ENCODE measurements around the gene NSMCE1. TPM values are rescaled to one million over a fixed set of nuclear protein-coding genes. Genes with fewer than 3 reads are reported as not detected.

The NSMCE1 gene
- total RNA-seq, 1 experiment from 2014 or later: 37.0 TPM

DNA sequence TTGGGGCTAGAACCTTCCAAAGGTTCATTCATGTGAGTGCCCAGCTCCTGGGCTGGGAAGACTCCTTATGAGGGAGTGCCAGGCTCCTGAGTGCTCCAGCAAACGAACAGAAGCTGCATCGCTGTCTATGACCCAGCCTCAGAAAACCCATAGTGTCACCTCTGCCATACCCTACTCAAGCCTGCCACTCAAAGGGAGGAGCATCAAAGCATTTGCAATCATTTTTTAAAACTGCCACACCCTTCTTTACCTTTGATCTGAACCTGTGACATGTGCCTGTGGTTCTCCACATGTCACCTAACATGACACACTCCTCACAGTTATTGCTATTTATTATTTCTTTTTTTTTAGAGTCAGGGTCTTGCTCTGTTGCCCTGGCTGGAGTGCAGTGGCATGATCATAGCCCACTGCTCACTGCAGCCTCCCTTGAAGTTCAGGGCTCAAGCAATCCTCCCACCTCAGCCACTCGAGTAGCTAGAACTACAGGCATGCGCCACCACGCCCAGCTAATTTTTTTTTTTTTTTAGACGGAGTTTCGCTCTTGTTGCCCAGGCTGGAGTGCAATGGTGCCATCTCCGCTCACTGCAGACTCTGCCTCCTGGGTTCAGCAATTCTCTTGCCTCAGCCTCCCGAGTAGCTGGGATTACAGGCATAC, 72.5 kb downstream of the NSMCE1 start:
- no peak for TF ChIP-seq CTCF (IDR thresholded peaks at IDR 0.05; ENCODE audit: insufficient read depth in 1 of 2, low read depth in 1 of 2, low read length in 1 of 2, severe bottlenecking in 1 of 2, unreplicated experiment in 1 of 2)
- H3K4me1 ChIP-seq: peaks cover 4% of the 10 kb centered on the region; the same call in 1 of the 2 replicates
- no peak overlapping the region for H3K27ac Mint-ChIP-seq (ENCODE audit: unreplicated experiment)
- H3K27me3 ChIP-seq (replicated peaks; ENCODE audit: control insufficient read depth, insufficient read depth, low read length): no peaks in the 10 kb centered on the region
- no peaks in the 10 kb centered on the region for H3K9me3 ChIP-seq
- H3K36me3 ChIP-seq (ENCODE audit: control insufficient read depth, insufficient read depth, low read length): no peaks in the 10 kb centered on the region
- H3K4me3 ChIP-seq (ENCODE audit: low read depth, low read length): no peak overlapping the region
- POLR2A ChIA-PET: no interaction called here
- no peak for DNase-seq
- intact Hi-C loops (cut with micrococcal nuclease; ENCODE audit: unreplicated experiment): no loop called here
- H3K4me3 Mint-ChIP-seq (ENCODE audit: unreplicated experiment): no peak overlapping the region
- H3K36me3 Mint-ChIP-seq (ENCODE audit: insufficient read depth, unreplicated experiment): no peaks in the 10 kb centered on the region
- BruUV-seq (replicated peaks): no TSS peak
- H3K9me3 Mint-ChIP-seq (ENCODE audit: unreplicated experiment): no peaks in the 10 kb centered on the region
- peaks cover 3% of the 10 kb centered on the region for H3K27me3 Mint-ChIP-seq (ENCODE audit: insufficient read depth, unreplicated experiment)
- no peaks in the 10 kb centered on the region for H3K4me1 Mint-ChIP-seq (ENCODE audit: low read depth, unreplicated experiment)
- CTCF ChIA-PET: no interaction called here

GRCh38 chr16:27195076-27195741, 73.4 kb downstream of the NSMCE1 start:
- intact Hi-C loops (cut with micrococcal nuclease; ENCODE audit: unreplicated experiment): no loop called here
- Mint-ChIP-seq H3K4me3 (ENCODE audit: unreplicated experiment) (no peak overlapping the region), H3K27ac (ENCODE audit: unreplicated experiment) (no peak overlapping the region), H3K9me3 (ENCODE audit: unreplicated experiment) (no peaks in the 10 kb centered on the region), H3K36me3 (ENCODE audit: insufficient read depth, unreplicated experiment) (no peaks in the 10 kb centered on the region), H3K4me1 (ENCODE audit: low read depth, unreplicated experiment) (no peaks in the 10 kb centered on the region), H3K27me3 (ENCODE audit: insufficient read depth, unreplicated experiment) (peaks cover 3% of the 10 kb centered on the region)
- no peak for TF ChIP-seq CTCF (IDR thresholded peaks at IDR 0.05; ENCODE audit: insufficient read depth in 1 of 2, low read depth in 1 of 2, low read length in 1 of 2, severe bottlenecking in 1 of 2, unreplicated experiment in 1 of 2)
- Histone ChIP-seq H3K4me1 (peaks cover 4% of the 10 kb centered on the region; the same call in 1 of the 2 replicates), H3K36me3 (ENCODE audit: control insufficient read depth, insufficient read depth, low read length) (no peaks in the 10 kb centered on the region), H3K27me3 (replicated peaks; ENCODE audit: control insufficient read depth, insufficient read depth, low read length) (no peaks in the 10 kb centered on the region), H3K4me3 (ENCODE audit: low read depth, low read length) (no peak overlapping the region), H3K9me3 (no peaks in the 10 kb centered on the region)
- no TSS peak for BruUV-seq (replicated peaks)
- CTCF ChIA-PET: interaction anchor here (0.8 to 1.1 kb wide), 2 partner anchors 16 to 85 kb away, joined by 3 to 11 read pairs; no protein-coding TSS in a partner anchor
- POLR2A ChIA-PET: no interaction called here
- DNase-seq: no peak

DNA sequence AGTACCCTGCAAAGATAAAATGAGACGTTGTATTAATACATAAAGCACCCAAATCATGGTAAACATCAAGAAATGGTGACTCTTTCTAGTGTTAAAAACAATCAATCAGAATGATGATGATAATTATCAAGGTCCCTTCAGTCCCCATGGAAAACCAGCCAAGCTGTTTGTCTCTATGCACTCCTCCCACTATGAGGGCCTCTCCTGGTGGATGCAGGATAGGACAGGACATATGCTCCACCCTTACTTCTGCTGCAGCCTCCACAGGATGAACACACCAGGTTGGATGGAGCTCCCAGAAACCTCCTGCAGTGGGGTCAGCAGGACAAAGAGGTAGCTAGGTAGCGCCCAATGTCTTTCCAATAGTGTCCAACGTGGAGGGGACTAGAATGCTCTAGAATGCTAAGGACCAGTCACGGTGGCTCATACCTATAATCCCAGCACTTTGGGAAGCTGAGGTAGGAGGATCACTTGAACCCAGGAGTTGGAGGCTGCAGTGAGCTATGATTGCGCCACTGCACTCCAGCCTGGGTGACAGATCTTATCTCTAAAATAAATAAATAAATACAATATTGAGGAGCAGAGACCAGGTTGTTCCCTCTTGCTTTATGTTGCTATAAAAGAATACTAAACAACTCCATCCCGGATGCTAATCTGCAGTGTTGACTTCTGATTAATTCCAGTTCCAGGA, 75.1 kb downstream of the NSMCE1 start:
- H3K4me3 ChIP-seq (ENCODE audit: low read depth, low read length): no peak overlapping the region
- no peaks in the 10 kb centered on the region for H3K27me3 ChIP-seq (replicated peaks; ENCODE audit: control insufficient read depth, insufficient read depth, low read length)
- DNase-seq: no peak
- H3K27ac Mint-ChIP-seq (ENCODE audit: unreplicated experiment): no peak overlapping the region
- H3K36me3 ChIP-seq (ENCODE audit: control insufficient read depth, insufficient read depth, low read length): no peaks in the 10 kb centered on the region
- H3K4me1 Mint-ChIP-seq (ENCODE audit: low read depth, unreplicated experiment): no peaks in the 10 kb centered on the region
- peaks cover 3% of the 10 kb centered on the region for H3K27me3 Mint-ChIP-seq (ENCODE audit: insufficient read depth, unreplicated experiment)
- peak in 1 of 2 experiments; percentile 7 for TF ChIP-seq CTCF (IDR thresholded peaks at IDR 0.05; ENCODE audit: insufficient read depth in 1 of 2, low read depth in 1 of 2, low read length in 1 of 2, severe bottlenecking in 1 of 2, unreplicated experiment in 1 of 2)
- POLR2A ChIA-PET: no interaction called here
- no peaks in the 10 kb centered on the region for H3K9me3 ChIP-seq
- CTCF ChIA-PET: interaction anchor here (1.1 kb wide), 1 partner anchor 14 kb away, joined by 6 read pairs; no protein-coding TSS in a partner anchor
- intact Hi-C loops (cut with micrococcal nuclease; ENCODE audit: unreplicated experiment): no loop called here
- H3K4me3 Mint-ChIP-seq (ENCODE audit: unreplicated experiment): no peak overlapping the region
- BruUV-seq (replicated peaks): no TSS peak
- no peaks in the 10 kb centered on the region for H3K36me3 Mint-ChIP-seq (ENCODE audit: insufficient read depth, unreplicated experiment)
- H3K4me1 ChIP-seq: peaks cover 4% of the 10 kb centered on the region; the same call in 1 of the 2 replicates
- no peaks in the 10 kb centered on the region for H3K9me3 Mint-ChIP-seq (ENCODE audit: unreplicated experiment)

Measured in Caco-2 (cell line).